Measurements from ENCODE around the gene SULF2. TPM values are rescaled to one million over a fixed set of nuclear protein-coding genes. Genes with fewer than 3 reads are reported as not detected.

The SULF2 gene
- total and polyA plus RNA-seq, 2 donors: 9.3 to 94.0 TPM

GRCh38 chr20:47706345-47706744 lies 78.9 kb downstream of the SULF2 start:
- Histone ChIP-seq H3K27ac (ENCODE audit: low read depth in 1 of 2, low read length in 1 of 2) (no peak overlapping the region), H3K4me1 (ENCODE audit: control insufficient read depth in 2 of 2, insufficient read depth in 2 of 2, low read length in 2 of 2) (no peaks in the 10 kb centered on the region), H3K36me3 (ENCODE audit: control insufficient read depth in 2 of 2, insufficient read depth in 2 of 2, low read length in 1 of 2) (no peaks in the 10 kb centered on the region), H3K27me3 (ENCODE audit: control insufficient read depth in 2 of 2, insufficient read depth in 1 of 2, low read length in 1 of 2) (no peaks in the 10 kb centered on the region), H3K4me3 (ENCODE audit: low read length in 2 of 2) (no peak overlapping the region), H3K9me3 (ENCODE audit: control insufficient read depth in 2 of 2, insufficient read depth in 1 of 2, low read length in 1 of 2) (no peaks in the 10 kb centered on the region)
- WGBS: 92% methylated on average over 5 of the region's 5 CpGs
- no peak for DNase-seq (ENCODE audit: low read depth in 6 of 9, low spot score in 9 of 9)

DNA sequence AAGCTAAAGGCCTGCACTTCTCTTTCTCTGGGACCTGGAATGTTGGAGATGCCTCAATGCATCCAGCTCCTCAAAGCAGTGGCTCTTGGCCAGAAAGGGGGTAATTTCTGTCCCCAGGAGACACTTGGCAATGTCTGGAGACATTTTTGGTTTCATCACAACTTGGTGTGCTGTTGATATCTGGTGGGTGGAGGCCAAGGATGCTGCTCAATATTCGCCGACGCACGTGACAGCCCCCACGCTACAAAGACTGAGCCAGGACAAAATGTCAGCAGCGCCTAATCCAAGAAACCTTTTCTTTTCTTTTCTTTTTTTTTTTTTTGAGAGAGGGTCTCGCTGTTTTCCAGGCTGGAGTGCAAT lies 79.8 kb downstream of the SULF2 start:
- H3K4me3 ChIP-seq (ENCODE audit: low read length in 2 of 2): no peak overlapping the region
- no peaks in the 10 kb centered on the region for H3K27me3 ChIP-seq (ENCODE audit: control insufficient read depth in 2 of 2, insufficient read depth in 1 of 2, low read length in 1 of 2)
- H3K4me1 ChIP-seq (ENCODE audit: control insufficient read depth in 2 of 2, insufficient read depth in 2 of 2, low read length in 2 of 2): no peaks in the 10 kb centered on the region
- H3K27ac ChIP-seq (ENCODE audit: low read depth in 1 of 2, low read length in 1 of 2): no peak overlapping the region
- WGBS: 97% methylated on average over 7 of the region's 7 CpGs
- no peaks in the 10 kb centered on the region for H3K9me3 ChIP-seq (ENCODE audit: control insufficient read depth in 2 of 2, insufficient read depth in 1 of 2, low read length in 1 of 2)
- DNase-seq (ENCODE audit: low read depth in 6 of 9, low spot score in 9 of 9): no peak
- no peaks in the 10 kb centered on the region for H3K36me3 ChIP-seq (ENCODE audit: control insufficient read depth in 2 of 2, insufficient read depth in 2 of 2, low read length in 1 of 2)

- WGBS: 94% methylated on average over 15 of the region's 15 CpGs
- H3K36me3 ChIP-seq (ENCODE audit: control insufficient read depth in 2 of 2, insufficient read depth in 2 of 2, low read length in 1 of 2): no peaks in the 10 kb centered on the region
- no peaks in the 10 kb centered on the region for H3K27me3 ChIP-seq (ENCODE audit: control insufficient read depth in 2 of 2, insufficient read depth in 1 of 2, low read length in 1 of 2)
- H3K27ac ChIP-seq (ENCODE audit: low read depth in 1 of 2, low read length in 1 of 2): no peak overlapping the region
- no peak overlapping the region for H3K4me3 ChIP-seq (ENCODE audit: low read length in 2 of 2)
- DNase-seq (ENCODE audit: low read depth in 6 of 9, low spot score in 9 of 9): no peak
- no peaks in the 10 kb centered on the region for H3K4me1 ChIP-seq (ENCODE audit: control insufficient read depth in 2 of 2, insufficient read depth in 2 of 2, low read length in 2 of 2)
- H3K9me3 ChIP-seq (ENCODE audit: control insufficient read depth in 2 of 2, insufficient read depth in 1 of 2, low read length in 1 of 2): no peaks in the 10 kb centered on the region
Observed at GRCh38 chr20:47704746-47705496, 80.4 kb downstream of the SULF2 start.

DNA sequence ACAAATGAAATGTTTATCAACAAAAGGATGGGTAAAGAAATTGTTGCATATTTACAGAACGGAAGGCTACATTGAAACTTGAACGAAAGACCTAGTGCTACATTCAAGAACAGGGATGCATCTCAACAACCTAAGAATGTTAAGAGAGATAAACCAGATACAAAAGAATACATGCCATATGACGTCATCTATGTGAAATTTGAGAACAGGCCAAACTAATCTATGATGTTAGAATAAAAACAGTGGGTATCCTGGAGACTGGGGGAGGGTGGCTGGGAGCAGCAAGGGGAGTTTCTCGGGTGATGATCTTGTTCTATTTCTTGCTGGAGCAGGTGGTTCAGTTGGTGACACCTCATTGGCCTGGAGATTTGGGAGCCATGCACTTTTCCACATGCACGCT lies 81.5 kb downstream of the SULF2 start:
- H3K4me1 ChIP-seq (ENCODE audit: control insufficient read depth in 2 of 2, insufficient read depth in 2 of 2, low read length in 2 of 2): no peaks in the 10 kb centered on the region
- H3K27ac ChIP-seq (ENCODE audit: low read depth in 1 of 2, low read length in 1 of 2): no peak overlapping the region
- DNase-seq (ENCODE audit: low read depth in 6 of 9, low spot score in 9 of 9): no peak
- no peaks in the 10 kb centered on the region for H3K36me3 ChIP-seq (ENCODE audit: control insufficient read depth in 2 of 2, insufficient read depth in 2 of 2, low read length in 1 of 2)
- no peaks in the 10 kb centered on the region for H3K9me3 ChIP-seq (ENCODE audit: control insufficient read depth in 2 of 2, insufficient read depth in 1 of 2, low read length in 1 of 2)
- no peak overlapping the region for H3K4me3 ChIP-seq (ENCODE audit: low read length in 2 of 2)
- 88% methylated on average over 5 of the region's 5 CpGs for WGBS
- no peaks in the 10 kb centered on the region for H3K27me3 ChIP-seq (ENCODE audit: control insufficient read depth in 2 of 2, insufficient read depth in 1 of 2, low read length in 1 of 2)

DNA sequence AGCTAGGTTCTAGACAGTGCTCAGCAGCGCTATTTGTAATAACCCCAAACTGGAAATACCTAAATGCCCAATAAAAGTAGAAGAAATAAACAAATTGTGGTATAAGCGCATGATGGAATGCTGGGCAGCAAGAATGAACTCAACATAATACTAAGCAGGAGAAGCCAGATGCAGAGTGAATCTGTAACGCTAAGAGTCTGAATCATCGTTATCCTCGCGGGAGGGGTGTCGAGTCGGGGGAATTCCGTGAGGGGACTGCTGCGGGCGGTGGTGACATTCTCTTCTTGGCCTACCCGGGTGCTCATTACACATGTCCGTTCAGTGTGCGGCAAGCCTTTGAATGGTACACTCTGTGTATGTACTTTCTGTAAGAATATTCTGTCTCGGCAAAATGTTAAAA lies 83.7 kb downstream of the SULF2 start:
- Histone ChIP-seq H3K36me3 (ENCODE audit: control insufficient read depth in 2 of 2, insufficient read depth in 2 of 2, low read length in 1 of 2) (no peaks in the 10 kb centered on the region), H3K4me1 (ENCODE audit: control insufficient read depth in 2 of 2, insufficient read depth in 2 of 2, low read length in 2 of 2) (no peaks in the 10 kb centered on the region), H3K9me3 (ENCODE audit: control insufficient read depth in 2 of 2, insufficient read depth in 1 of 2, low read length in 1 of 2) (no peaks in the 10 kb centered on the region), H3K27me3 (ENCODE audit: control insufficient read depth in 2 of 2, insufficient read depth in 1 of 2, low read length in 1 of 2) (no peaks in the 10 kb centered on the region), H3K4me3 (ENCODE audit: low read length in 2 of 2) (no peak overlapping the region), H3K27ac (ENCODE audit: low read depth in 1 of 2, low read length in 1 of 2) (no peak overlapping the region)
- WGBS: 97% methylated on average over 15 of the region's 15 CpGs
- no peak for DNase-seq (ENCODE audit: low read depth in 6 of 9, low spot score in 9 of 9)

DNA sequence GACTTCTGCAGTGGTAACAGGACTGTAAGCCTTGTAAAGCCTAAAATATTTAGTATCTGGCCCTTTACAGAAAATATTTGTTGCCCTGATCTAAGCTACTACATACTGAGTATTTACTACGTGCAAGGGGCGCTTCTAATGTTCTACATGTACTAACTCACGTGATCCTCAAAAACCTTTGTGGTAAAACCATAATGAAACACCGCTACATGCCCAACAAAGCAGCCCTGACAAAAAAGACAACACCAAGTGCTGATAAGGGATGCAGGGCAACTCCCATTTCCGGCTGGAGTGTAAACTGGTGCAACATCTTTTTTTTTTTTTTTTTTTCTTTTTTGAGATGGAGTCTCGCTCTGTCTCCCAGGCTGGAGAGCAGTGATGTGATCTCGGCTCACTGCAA lies 85.0 kb downstream of the SULF2 start:
- H3K36me3 ChIP-seq (ENCODE audit: control insufficient read depth in 2 of 2, insufficient read depth in 2 of 2, low read length in 1 of 2): no peaks in the 10 kb centered on the region
- no peak overlapping the region for H3K27ac ChIP-seq (ENCODE audit: low read depth in 1 of 2, low read length in 1 of 2)
- H3K4me1 ChIP-seq (ENCODE audit: control insufficient read depth in 2 of 2, insufficient read depth in 2 of 2, low read length in 2 of 2): no peaks in the 10 kb centered on the region
- H3K9me3 ChIP-seq (ENCODE audit: control insufficient read depth in 2 of 2, insufficient read depth in 1 of 2, low read length in 1 of 2): no peaks in the 10 kb centered on the region
- no peak for DNase-seq (ENCODE audit: low read depth in 6 of 9, low spot score in 9 of 9)
- 83% methylated on average over 7 of the region's 7 CpGs for WGBS
- H3K4me3 ChIP-seq (ENCODE audit: low read length in 2 of 2): no peak overlapping the region
- no peaks in the 10 kb centered on the region for H3K27me3 ChIP-seq (ENCODE audit: control insufficient read depth in 2 of 2, insufficient read depth in 1 of 2, low read length in 1 of 2)

GRCh38 chr20:47699818-47700217 lies 85.5 kb downstream of the SULF2 start:
- H3K27me3 ChIP-seq (ENCODE audit: control insufficient read depth in 2 of 2, insufficient read depth in 1 of 2, low read length in 1 of 2): no peaks in the 10 kb centered on the region
- WGBS: 95% methylated on average over 1 of the region's 1 CpG
- DNase-seq (ENCODE audit: low read depth in 6 of 9, low spot score in 9 of 9): no peak
- no peaks in the 10 kb centered on the region for H3K9me3 ChIP-seq (ENCODE audit: control insufficient read depth in 2 of 2, insufficient read depth in 1 of 2, low read length in 1 of 2)
- no peak overlapping the region for H3K27ac ChIP-seq (ENCODE audit: low read depth in 1 of 2, low read length in 1 of 2)
- H3K4me3 ChIP-seq (ENCODE audit: low read length in 2 of 2): no peak overlapping the region
- no peaks in the 10 kb centered on the region for H3K36me3 ChIP-seq (ENCODE audit: control insufficient read depth in 2 of 2, insufficient read depth in 2 of 2, low read length in 1 of 2)
- no peaks in the 10 kb centered on the region for H3K4me1 ChIP-seq (ENCODE audit: control insufficient read depth in 2 of 2, insufficient read depth in 2 of 2, low read length in 2 of 2)

DNA sequence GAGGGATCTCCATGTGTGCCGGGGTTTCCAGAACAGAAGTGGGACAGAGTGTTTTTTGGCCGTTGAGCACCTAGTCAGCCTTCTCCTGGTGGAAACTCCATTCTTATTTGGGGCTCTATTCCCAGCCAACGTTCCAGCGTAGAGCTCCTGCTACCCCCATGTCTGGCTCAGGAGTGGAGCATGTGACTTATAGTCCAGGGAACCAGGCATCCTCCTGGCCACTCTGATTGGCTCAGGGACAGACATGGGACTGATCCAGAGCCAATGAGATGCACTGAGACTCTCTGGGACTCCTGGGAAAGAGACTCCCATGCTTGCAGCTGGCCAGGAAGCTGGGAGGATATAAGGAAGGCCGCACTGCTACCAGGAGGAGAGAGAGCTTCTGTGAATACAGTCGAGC lies 87.1 kb downstream of the SULF2 start:
- Histone ChIP-seq H3K27me3 (ENCODE audit: control insufficient read depth in 2 of 2, insufficient read depth in 1 of 2, low read length in 1 of 2) (no peaks in the 10 kb centered on the region), H3K4me3 (ENCODE audit: low read length in 2 of 2) (no peak overlapping the region), H3K36me3 (ENCODE audit: control insufficient read depth in 2 of 2, insufficient read depth in 2 of 2, low read length in 1 of 2) (no peaks in the 10 kb centered on the region), H3K27ac (ENCODE audit: low read depth in 1 of 2, low read length in 1 of 2) (no peak overlapping the region), H3K9me3 (ENCODE audit: control insufficient read depth in 2 of 2, insufficient read depth in 1 of 2, low read length in 1 of 2) (peaks cover 0 to 11% of the 10 kb centered on the region in 2 donors), H3K4me1 (ENCODE audit: control insufficient read depth in 2 of 2, insufficient read depth in 2 of 2, low read length in 2 of 2) (no peaks in the 10 kb centered on the region)
- no peak for DNase-seq (ENCODE audit: low read depth in 6 of 9, low spot score in 9 of 9)
- 97% methylated on average over 6 of the region's 6 CpGs for WGBS

DNA sequence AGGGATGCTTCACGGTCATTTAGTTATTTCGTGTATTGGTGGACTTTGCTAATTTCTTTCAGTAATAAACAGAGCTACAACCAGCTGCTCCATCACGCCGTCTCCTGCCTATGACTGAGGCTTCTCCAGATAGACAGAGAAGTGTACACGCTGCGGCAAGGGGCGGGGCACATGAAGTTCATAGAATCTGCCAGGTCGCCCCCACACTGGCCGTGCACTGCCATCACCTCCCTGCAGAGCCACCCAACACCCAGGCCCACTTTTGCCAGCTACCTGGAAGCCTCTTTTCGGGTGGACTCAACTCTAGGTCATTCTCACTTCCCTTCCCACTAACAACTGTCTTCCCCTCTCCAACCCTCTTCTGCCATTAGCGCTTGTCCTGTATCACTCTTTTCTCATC lies 88.4 kb downstream of the SULF2 start:
- Histone ChIP-seq H3K4me1 (ENCODE audit: control insufficient read depth in 2 of 2, insufficient read depth in 2 of 2, low read length in 2 of 2) (no peaks in the 10 kb centered on the region), H3K36me3 (ENCODE audit: control insufficient read depth in 2 of 2, insufficient read depth in 2 of 2, low read length in 1 of 2) (no peaks in the 10 kb centered on the region), H3K4me3 (ENCODE audit: low read length in 2 of 2) (no peak overlapping the region), H3K9me3 (ENCODE audit: control insufficient read depth in 2 of 2, insufficient read depth in 1 of 2, low read length in 1 of 2) (peaks cover 0 to 11% of the 10 kb centered on the region in 2 donors), H3K27ac (ENCODE audit: low read depth in 1 of 2, low read length in 1 of 2) (no peak overlapping the region), H3K27me3 (ENCODE audit: control insufficient read depth in 2 of 2, insufficient read depth in 1 of 2, low read length in 1 of 2) (no peaks in the 10 kb centered on the region)
- 98% methylated on average over 11 of the region's 11 CpGs for WGBS
- DNase-seq (ENCODE audit: low read depth in 6 of 9, low spot score in 9 of 9): no peak
